GM12891 (cell line): Measurements from ENCODE around the gene INSR.

ENCODE experiments used
- PAX5 ChIP-seq: IDR thresholded peaks from 2 replicates; pipeline ENCODE4 v1.6.1; 2011; ENCODE audit warnings: low read length, moderate library complexity, mild to moderate bottlenecking; ENCODE audit not compliant: insufficient read depth, severe bottlenecking
- POLR2A ChIP-seq: IDR thresholded peaks from 2 replicates; pipeline ENCODE4 v1.6.1; 2011; ENCODE audit warnings: low read depth, low read length, control low read depth

GRCh38 chr19:7196763-7197118 is 97.5 kb downstream of the INSR start:
- TF ChIP-seq POLR2A, result no peak
- TF ChIP-seq PAX5, result no peak
